ENCODE data around the gene CAMSAP2. TPM values are rescaled to one million over a fixed set of nuclear protein-coding genes. Genes with fewer than 3 reads are reported as not detected.

CAMSAP2 gene
- total and polyA plus RNA-seq, 2 experiments from 2014 or later = 9.3 to 32.9 TPM

- TF ChIP-seq CTCF (IDR thresholded peaks at IDR 0.05; ENCODE audit: poor library complexity) = no peak
- no peak for TF ChIP-seq EZH2phosphoT487 (IDR thresholded peaks at IDR 0.05; ENCODE audit: low read depth, severe bottlenecking, unreplicated experiment)
- no peak for TF ChIP-seq EZH2 (IDR thresholded peaks at IDR 0.05; ENCODE audit: borderline replicate concordance)
- Histone ChIP-seq H2AFZ (no peak overlapping the region), H3K4me1 (ENCODE audit: insufficient read depth) (no peaks in the 10 kb centered on the region), H3K79me2 (no peaks in the 10 kb centered on the region), H3K27ac (no peak overlapping the region), H3K9me3 (ENCODE audit: low read depth) (no peaks in the 10 kb centered on the region), H3K4me3 (no peak overlapping the region), H3K27me3 (no peaks in the 10 kb centered on the region), H3K4me2 (no peak overlapping the region), H3K36me3 (replicated peaks; ENCODE audit: insufficient read depth, low read depth) (no peaks in the 10 kb centered on the region), H3K9me2 (replicated peaks; ENCODE audit: insufficient read depth) (no peaks in the 10 kb centered on the region), H4K20me1 (ENCODE audit: insufficient read depth, poor library complexity, severe bottlenecking) (no peaks in the 10 kb centered on the region)
- DNase-seq (ENCODE audit: low spot score) = no peak
- 75% methylated on average over 6 of the region's 6 CpGs for WGBS (ENCODE audit: low lambda C conversion rate, missing lambda C conversion rate)
Measured at GRCh38 chr1:200877839-200878551, 139.3 kb downstream of the CAMSAP2 start.

DNA sequence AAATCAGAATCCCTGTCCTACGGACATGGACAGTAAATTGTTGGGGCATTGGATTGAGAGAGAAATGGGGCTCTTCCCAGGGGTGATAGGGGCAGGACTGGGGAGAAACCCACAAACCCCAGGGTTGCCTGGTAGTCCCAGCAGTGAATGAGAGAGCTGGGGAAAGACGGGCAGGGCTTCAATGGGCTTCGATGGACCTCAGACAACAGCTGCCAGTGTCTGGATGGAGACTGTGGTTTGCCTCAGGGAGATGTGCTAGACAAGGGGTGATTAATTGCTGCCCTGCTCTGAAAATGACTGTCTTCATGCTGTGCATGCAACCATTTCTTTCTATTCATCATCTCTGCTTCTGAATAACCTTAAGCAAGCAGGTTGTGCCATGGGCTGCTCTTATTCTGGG lies 141.5 kb downstream of the CAMSAP2 start:
- no peaks in the 10 kb centered on the region for H4K20me1 ChIP-seq (ENCODE audit: insufficient read depth, poor library complexity, severe bottlenecking)
- H3K4me2 ChIP-seq = no peak overlapping the region
- H3K4me3 ChIP-seq = no peak overlapping the region
- no peaks in the 10 kb centered on the region for H3K79me2 ChIP-seq
- H3K27ac ChIP-seq = no peak overlapping the region
- no peaks in the 10 kb centered on the region for H3K27me3 ChIP-seq
- no peak overlapping the region for H2AFZ ChIP-seq
- no peaks in the 10 kb centered on the region for H3K36me3 ChIP-seq (replicated peaks; ENCODE audit: insufficient read depth, low read depth)
- H3K9me3 ChIP-seq (ENCODE audit: low read depth) = no peaks in the 10 kb centered on the region
- no peaks in the 10 kb centered on the region for H3K4me1 ChIP-seq (ENCODE audit: insufficient read depth)
- no peak for DNase-seq (ENCODE audit: low spot score)
- TF ChIP-seq EZH2 (IDR thresholded peaks at IDR 0.05; ENCODE audit: borderline replicate concordance) = no peak
- no peak for TF ChIP-seq CTCF (IDR thresholded peaks at IDR 0.05; ENCODE audit: poor library complexity)
- H3K9me2 ChIP-seq (replicated peaks; ENCODE audit: insufficient read depth) = no peaks in the 10 kb centered on the region
- WGBS (ENCODE audit: low lambda C conversion rate, missing lambda C conversion rate) = 44% methylated on average over 3 of the region's 3 CpGs

DNA sequence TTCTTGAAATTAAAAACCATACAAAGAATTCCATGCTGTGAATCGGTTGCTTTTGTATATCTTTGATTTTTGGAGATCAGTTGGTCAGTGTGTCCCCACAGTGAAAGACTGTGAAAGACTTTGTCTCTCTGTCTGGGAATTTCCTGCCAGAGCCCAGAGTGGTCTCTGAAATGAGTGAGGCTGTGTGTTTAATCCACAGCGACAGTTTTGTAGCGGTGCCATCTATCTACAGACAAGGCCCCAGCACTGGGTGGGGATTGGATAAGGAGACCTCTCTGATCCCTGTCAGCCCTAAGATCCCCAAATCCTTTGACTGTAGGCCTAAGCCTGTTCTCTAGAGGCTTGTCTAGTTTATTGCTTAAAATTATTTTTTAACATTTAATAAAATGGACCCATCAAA lies 144.4 kb downstream of the CAMSAP2 start:
- H3K79me2 ChIP-seq = no peaks in the 10 kb centered on the region
- DNase-seq (ENCODE audit: low spot score) = no peak
- H3K4me1 ChIP-seq (ENCODE audit: insufficient read depth) = no peaks in the 10 kb centered on the region
- H3K27ac ChIP-seq = no peak overlapping the region
- no peak overlapping the region for H3K4me2 ChIP-seq
- H2AFZ ChIP-seq = no peak overlapping the region
- no peaks in the 10 kb centered on the region for H3K27me3 ChIP-seq
- H3K9me2 ChIP-seq (replicated peaks; ENCODE audit: insufficient read depth) = no peaks in the 10 kb centered on the region
- no peaks in the 10 kb centered on the region for H3K36me3 ChIP-seq (replicated peaks; ENCODE audit: insufficient read depth, low read depth)
- TF ChIP-seq EZH2phosphoT487 (IDR thresholded peaks at IDR 0.05; ENCODE audit: low read depth, severe bottlenecking, unreplicated experiment) (no peak), EZH2 (IDR thresholded peaks at IDR 0.05; ENCODE audit: borderline replicate concordance) (no peak)
- H3K4me3 ChIP-seq = no peak overlapping the region
- no peaks in the 10 kb centered on the region for H4K20me1 ChIP-seq (ENCODE audit: insufficient read depth, poor library complexity, severe bottlenecking)
- 89% methylated on average over 3 of the region's 3 CpGs for WGBS (ENCODE audit: low lambda C conversion rate, missing lambda C conversion rate)
- no peaks in the 10 kb centered on the region for H3K9me3 ChIP-seq (ENCODE audit: low read depth)

GRCh38 chr1:200885623-200886402 lies 147.1 kb downstream of the CAMSAP2 start:
- no peaks in the 10 kb centered on the region for H4K20me1 ChIP-seq (ENCODE audit: insufficient read depth, poor library complexity, severe bottlenecking)
- H3K4me1 ChIP-seq (ENCODE audit: insufficient read depth) = no peaks in the 10 kb centered on the region
- H3K27ac ChIP-seq = no peak overlapping the region
- no peak overlapping the region for H3K4me2 ChIP-seq
- no peaks in the 10 kb centered on the region for H3K27me3 ChIP-seq
- WGBS (ENCODE audit: low lambda C conversion rate, missing lambda C conversion rate) = 87% methylated on average over 6 of the region's 6 CpGs
- no peak for DNase-seq (ENCODE audit: low spot score)
- H3K36me3 ChIP-seq (replicated peaks; ENCODE audit: insufficient read depth, low read depth) = no peaks in the 10 kb centered on the region
- TF ChIP-seq EZH2 (IDR thresholded peaks at IDR 0.05; ENCODE audit: borderline replicate concordance) = no peak
- TF ChIP-seq EZH2phosphoT487 (IDR thresholded peaks at IDR 0.05; ENCODE audit: low read depth, severe bottlenecking, unreplicated experiment) = no peak
- TF ChIP-seq CTCF (IDR thresholded peaks at IDR 0.05; ENCODE audit: poor library complexity) = no peak
- H2AFZ ChIP-seq = no peak overlapping the region
- H3K9me3 ChIP-seq (ENCODE audit: low read depth) = no peaks in the 10 kb centered on the region
- H3K4me3 ChIP-seq = no peak overlapping the region
- no peaks in the 10 kb centered on the region for H3K9me2 ChIP-seq (replicated peaks; ENCODE audit: insufficient read depth)
- H3K79me2 ChIP-seq = peaks cover 8% of the 10 kb centered on the region
